HEK293T (cell line): Measurements from ENCODE around the gene C16orf86.

Experiments used
- ARNT ChIP-seq: fragments of 450-650 bp; IDR thresholded peaks from 2 replicates; pipeline ENCODE4 v1.6.1; 2017; ENCODE audit warnings: mild to moderate bottlenecking
- L3MBTL2 ChIP-seq: fragments of 450-650 bp; conservative IDR thresholded peaks from 2 replicates; pipeline ENCODE4 v1.6.1; 2016; ENCODE audit warnings: mild to moderate bottlenecking

DNA sequence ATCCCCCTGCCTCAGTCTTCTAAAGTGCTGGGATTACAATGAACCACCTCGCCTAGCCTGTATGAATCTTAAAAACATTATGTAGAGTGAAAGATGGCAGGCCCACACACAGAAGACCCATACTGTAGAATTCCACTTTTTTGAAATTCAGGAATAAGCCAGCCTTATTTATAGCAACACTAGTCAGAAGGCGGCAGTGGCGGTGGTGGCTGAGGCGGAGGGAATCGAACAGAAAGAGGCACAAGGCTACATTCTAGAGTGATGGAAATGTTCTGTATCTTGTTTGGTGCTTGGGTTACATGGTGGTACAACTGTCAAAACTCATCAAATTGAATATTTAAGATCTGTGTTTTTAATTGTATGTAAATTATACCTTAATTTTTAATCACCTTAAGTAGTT lies 41.2 kb downstream of the C16orf86 start:
- TF ChIP-seq L3MBTL2: no peak
- no peak for TF ChIP-seq ARNT
